HCT116 (cell line): ENCODE data around the gene HMG20A. TPM values are rescaled to one million over a fixed set of nuclear protein-coding genes. Genes with fewer than 3 reads are reported as not detected.

ENCODE experiments used
- ATAC-seq: fragments of 200-7000 bp; cut with Tn5 transposase; 2 replicates; pipeline ENCODE4 v1.9.1; 2020; ENCODE audit warnings: mild to moderate bottlenecking, moderate library complexity
- BruUV-seq: library from RNA; stranded (reverse); fragments of 400-500 nt; replicated peaks from 2 replicates; lab custom pipeline; 2021; lab: Mats Ljungman, UMichigan
- CTCF ChIA-PET: fragments of 300-600 bp; sonication (Branson Sonifier 250); formaldehyde crosslinking; loops from one replicate; lab custom pipeline; 2021; ENCODE audit warnings: antibody characterized with exemption; lab: Charles Lee
- POLR2A ChIA-PET: fragments of 300-600, 350-600 bp; sonication (Branson Sonifier 250); formaldehyde crosslinking; loops from one replicate; lab custom pipeline; 2021; ENCODE audit warnings: antibody characterized with exemption; lab: Charles Lee
- RAD21 ChIA-PET, 2 experiments: fragments of 300-600 bp; sonication (Branson Sonifier 250); formaldehyde crosslinking; loops; one replicate each; lab custom pipeline; 2023; ENCODE audit warnings: low total read pairs in 2 of 2; ENCODE audit not compliant: uncharacterized antibody in 2 of 2, unreplicated experiment in 2 of 2, low non-redundant PET in 1 of 2; lab: Charles Lee
- DNase-seq: peaks from one replicate; pipeline ENCODE4 v3.0.0-alpha.2; 2010; ENCODE audit warnings: low read depth, low spot score
- H2AFZ ChIP-seq: fragments of 200-600 bp; shearing (Covaris generic), sonication (generic); 2 replicates; pipeline ENCODE4 v1.6.1; 2017; ENCODE audit warnings: low read depth, mixed run types, mixed read lengths, antibody characterized with exemption, low read length; ENCODE audit not compliant: poor library complexity, severe bottlenecking
- H3K27ac ChIP-seq: 2 replicates; pipeline ENCODE4 v1.5.1; 2012; ENCODE audit warnings: low read depth, low read length
- H3K27me3 ChIP-seq: fragments of 200-600 bp; sonication (generic); 2 replicates; pipeline ENCODE4 v1.6.1; 2016; ENCODE audit warnings: mixed run types, low read length, mixed read lengths; ENCODE audit not compliant: insufficient read depth
- H3K36me3 ChIP-seq, 2 experiments: fragments of 200-500 bp in 1 of 2; fragments of 200-600 bp in 1 of 2; sonication (Bioruptor generic) in 1 of 2; sonication (generic) in 1 of 2; 2 replicates each; pipeline versions ENCODE4 v1.5.1 to v1.6.1; 2014 to 2016; ENCODE audit warnings: low read length in 2 of 2, inconsistent platforms in 1 of 2, mixed read lengths in 1 of 2, mixed run types in 1 of 2; ENCODE audit not compliant: insufficient read depth in 2 of 2, control insufficient read depth in 1 of 2
- H3K4me1 ChIP-seq, 2 experiments: fragments of 200-600 bp in 1 of 2; sonication (generic) in 1 of 2; 2 replicates each; pipeline versions ENCODE4 v1.5.1 to v1.6.1; 2012 to 2017; ENCODE audit warnings: low read length in 2 of 2, inconsistent platforms in 1 of 2, mild to moderate bottlenecking in 1 of 2, mixed read lengths in 1 of 2, mixed run types in 1 of 2, moderate library complexity in 1 of 2; ENCODE audit not compliant: insufficient read depth in 2 of 2, control insufficient read depth in 1 of 2
- H3K4me2 ChIP-seq: fragments of 200-600 bp; sonication (generic); 2 replicates; pipeline ENCODE4 v1.6.1; 2017; ENCODE audit warnings: mixed run types, low read length, mixed read lengths
- H3K4me3 ChIP-seq, 2 experiments: fragments of 200-600 bp in 1 of 2; sonication (generic) in 1 of 2; replicated peaks in 1 of 2; 2 replicates each; pipeline ENCODE4 v1.5.1; 2011 to 2016; ENCODE audit warnings: low read length in 2 of 2, control low read depth in 1 of 2, low read depth in 1 of 2, mild to moderate bottlenecking in 1 of 2, mixed read lengths in 1 of 2, mixed run types in 1 of 2
- H3K79me2 ChIP-seq: fragments of 200-600 bp; sonication (generic); 2 replicates; pipeline ENCODE4 v1.6.1; 2017; ENCODE audit warnings: mild to moderate bottlenecking, mixed run types, low read length, moderate library complexity, mixed read lengths; ENCODE audit not compliant: insufficient read depth
- H3K9ac ChIP-seq: fragments of 200-600 bp; sonication (generic); 2 replicates; pipeline ENCODE4 v1.6.1; 2016; ENCODE audit warnings: low read length, mixed read lengths
- H3K9me2 ChIP-seq: fragments of 200-600 bp; sonication (generic), shearing (Covaris generic); 2 replicates; pipeline ENCODE4 v1.6.1; 2017; ENCODE audit warnings: mixed run types, mild to moderate bottlenecking, moderate library complexity; ENCODE audit not compliant: insufficient read depth
- H3K9me3 ChIP-seq, 2 experiments: fragments of 200-500 bp in 1 of 2; fragments of 200-600 bp in 1 of 2; sonication (Bioruptor generic) in 1 of 2; sonication (generic) in 1 of 2; 2 replicates each; pipeline ENCODE4 v1.6.1; 2014 to 2017; ENCODE audit warnings: low read length in 2 of 2, mixed read lengths in 2 of 2, inconsistent platforms in 1 of 2, low read depth in 1 of 2, mild to moderate bottlenecking in 1 of 2, mixed run types in 1 of 2, moderate library complexity in 1 of 2; ENCODE audit not compliant: control insufficient read depth in 1 of 2, insufficient read depth in 1 of 2
- H4K20me1 ChIP-seq: fragments of 200-600 bp; sonication (generic), shearing (Covaris generic); 2 replicates; pipeline ENCODE4 v1.6.1; 2017; ENCODE audit warnings: mixed run types, mild to moderate bottlenecking, moderate library complexity; ENCODE audit not compliant: insufficient read depth
- CBX3 ChIP-seq: IDR thresholded peaks from 2 replicates; pipeline ENCODE4 v1.6.1; 2012; ENCODE audit warnings: low read depth
- CEBPB ChIP-seq: IDR thresholded peaks from 2 replicates; pipeline ENCODE4 v1.6.1; 2012; ENCODE audit warnings: low read depth
- EGR1 ChIP-seq: IDR thresholded peaks from 2 replicates; pipeline ENCODE4 v1.6.1; 2012; ENCODE audit warnings: low read depth
- ELF1 ChIP-seq: IDR thresholded peaks from 2 replicates; pipeline ENCODE4 v1.6.1; 2012; ENCODE audit warnings: low read depth, borderline replicate concordance
- EZH2 ChIP-seq: fragments of 200-600 bp; sonication (generic); IDR thresholded peaks from 2 replicates; pipeline ENCODE4 v1.6.1; 2017; ENCODE audit warnings: antibody characterized with exemption, mixed run types
- EZH2phosphoT487 ChIP-seq: fragments of 200-600 bp; IDR thresholded peaks from 2 replicates; pipeline ENCODE4 v1.6.1; 2018; ENCODE audit warnings: antibody characterized with exemption, borderline replicate concordance
- JUND ChIP-seq: IDR thresholded peaks from 2 replicates; pipeline ENCODE4 v1.6.1; 2012
- POLR2AphosphoS5 ChIP-seq: IDR thresholded peaks from 2 replicates; pipeline ENCODE4 v1.6.1; 2011; ENCODE audit warnings: mild to moderate bottlenecking, low read depth, low read length, moderate library complexity
- RAD21 ChIP-seq: IDR thresholded peaks from 2 replicates; pipeline ENCODE4 v1.6.1; 2012; ENCODE audit warnings: low read depth, mild to moderate bottlenecking
- SIN3A ChIP-seq: IDR thresholded peaks from 2 replicates; pipeline ENCODE4 v1.6.1; 2012; ENCODE audit warnings: low read depth
- SP1 ChIP-seq: IDR thresholded peaks from 2 replicates; pipeline ENCODE4 v1.6.1; 2012; ENCODE audit warnings: low read depth
- YY1 ChIP-seq: IDR thresholded peaks from 2 replicates; pipeline ENCODE4 v1.6.1; 2011; ENCODE audit warnings: low read length, low read depth, moderate library complexity, mild to moderate bottlenecking; ENCODE audit not compliant: insufficient replicate concordance; ENCODE audit errors: extremely low read depth
- ZFX ChIP-seq: fragments of 450-650 bp; IDR thresholded peaks from 2 replicates; pipeline ENCODE4 v1.6.1; 2017
- intact Hi-C: fragments of 100-400 bp; cut with micrococcal nuclease; formaldehyde crosslinking; loops from 2 replicates; pipeline ENCODE4 v1.10.0; 2022
- total RNA-seq: library from RNA; stranded (reverse); gene quantifications from one replicate; pipeline ENCODE4 v1.2.1, GENCODE V29; 2021; ENCODE audit not compliant: unreplicated experiment
- TF ChIP-seq, protein P1 (sequence below): IDR thresholded peaks from 2 replicates; pipeline ENCODE4 v1.6.1; 2011; ENCODE audit warnings: mild to moderate bottlenecking, low read length, moderate library complexity; ENCODE audit not compliant: insufficient replicate concordance; ENCODE audit errors: extremely low read depth
- TF ChIP-seq, protein P2 (sequence below): IDR thresholded peaks from 2 replicates; pipeline ENCODE4 v1.6.1; 2012

The HMG20A gene
- total RNA-seq, 1 experiment from 2014 or later: 37.7 TPM

DNA sequence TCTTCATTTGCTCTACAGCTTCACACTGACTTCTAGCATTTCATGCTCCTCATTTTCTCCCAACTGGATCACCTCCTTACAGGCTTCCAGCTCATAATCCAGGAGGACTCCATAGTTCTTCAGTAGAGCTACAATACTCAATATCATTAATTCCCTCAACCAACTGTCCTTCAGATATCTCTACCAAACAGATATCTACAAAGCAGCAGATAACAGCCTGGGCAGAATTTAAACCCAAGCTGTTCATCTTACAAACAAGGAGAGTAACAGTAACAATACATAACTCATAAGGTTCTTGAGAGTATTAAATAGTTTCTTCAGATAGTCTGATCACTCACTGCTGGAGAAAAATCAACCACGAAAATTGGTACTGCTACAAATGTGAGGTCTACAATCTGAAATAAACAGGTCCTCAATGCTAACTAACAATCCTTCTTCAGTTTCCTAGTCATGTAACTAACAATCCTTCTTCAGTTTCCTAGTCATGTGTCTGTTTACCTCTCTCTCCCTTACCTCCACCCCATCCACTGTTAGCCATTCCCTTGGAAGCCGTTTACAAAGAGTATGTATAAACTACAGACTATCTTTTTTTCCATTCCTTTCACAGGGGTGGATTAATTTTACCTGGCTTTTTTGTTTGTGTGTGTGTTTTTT, 5.8 kb upstream of the HMG20A start:
- ChIA-PET RAD21 (no interaction called here), POLR2A (no interaction called here), CTCF (no interaction called here)
- ATAC-seq: no peak
- Histone ChIP-seq H4K20me1 (no peaks in the 10 kb centered on the region), H3K4me1 (peaks cover 10 to 17% of the 10 kb centered on the region in 2 experiments), H3K9ac (no peak overlapping the region), H3K4me3 (no peak overlapping the region), H3K79me2 (peaks cover 34% of the 10 kb centered on the region), H3K27me3 (no peaks in the 10 kb centered on the region), H3K36me3 (no peaks in the 10 kb centered on the region), H2AFZ (no peak overlapping the region), H3K9me3 (no peaks in the 10 kb centered on the region), H3K27ac (no peak overlapping the region), H3K9me2 (no peaks in the 10 kb centered on the region)
- intact Hi-C loops: no loop called here
- no TSS peak for BruUV-seq
- no peak for DNase-seq
- TF ChIP-seq ELF1 (no peak), SP1 (no peak), CBX3 (no peak), EZH2 (no peak), RAD21 (no peak), JUND (no peak), ZFX (no peak), POLR2AphosphoS5 (no peak), SIN3A (no peak), EGR1 (no peak), EZH2phosphoT487 (no peak), YY1 (no peak), CEBPB (no peak)
- TF ChIP-seq, protein P1, sequence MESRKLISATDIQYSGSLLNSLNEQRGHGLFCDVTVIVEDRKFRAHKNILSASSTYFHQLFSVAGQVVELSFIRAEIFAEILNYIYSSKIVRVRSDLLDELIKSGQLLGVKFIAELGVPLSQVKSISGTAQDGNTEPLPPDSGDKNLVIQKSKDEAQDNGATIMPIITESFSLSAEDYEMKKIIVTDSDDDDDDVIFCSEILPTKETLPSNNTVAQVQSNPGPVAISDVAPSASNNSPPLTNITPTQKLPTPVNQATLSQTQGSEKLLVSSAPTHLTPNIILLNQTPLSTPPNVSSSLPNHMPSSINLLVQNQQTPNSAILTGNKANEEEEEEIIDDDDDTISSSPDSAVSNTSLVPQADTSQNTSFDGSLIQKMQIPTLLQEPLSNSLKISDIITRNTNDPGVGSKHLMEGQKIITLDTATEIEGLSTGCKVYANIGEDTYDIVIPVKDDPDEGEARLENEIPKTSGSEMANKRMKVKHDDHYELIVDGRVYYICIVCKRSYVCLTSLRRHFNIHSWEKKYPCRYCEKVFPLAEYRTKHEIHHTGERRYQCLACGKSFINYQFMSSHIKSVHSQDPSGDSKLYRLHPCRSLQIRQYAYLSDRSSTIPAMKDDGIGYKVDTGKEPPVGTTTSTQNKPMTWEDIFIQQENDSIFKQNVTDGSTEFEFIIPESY: no peak
- TF ChIP-seq, protein P2, sequence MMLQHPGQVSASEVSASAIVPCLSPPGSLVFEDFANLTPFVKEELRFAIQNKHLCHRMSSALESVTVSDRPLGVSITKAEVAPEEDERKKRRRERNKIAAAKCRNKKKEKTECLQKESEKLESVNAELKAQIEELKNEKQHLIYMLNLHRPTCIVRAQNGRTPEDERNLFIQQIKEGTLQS: no peak
- TF ChIP-seq, all 23 proteins: peak for 0
- no peak overlapping the region for H3K4me2 ChIP-seq
